CD4-positive, alpha-beta T cell treated with Interferon gamma for 1 hour (primary cell): ENCODE measurements around the gene RNASE9.
A peak's percentile ranks its signal among the peaks of the same experiment; 100 is the strongest.
"Not testable (repeated sequence)": the region's sequence is repeated elsewhere in the genome, so short reads cannot be mapped to it uniquely, and the experiment has no call there.

Experiments
- DNase-seq: peaks from one replicate; pipeline ENCODE4 v3.0.0-alpha.2; 2020

Gene RNASE9

DNA sequence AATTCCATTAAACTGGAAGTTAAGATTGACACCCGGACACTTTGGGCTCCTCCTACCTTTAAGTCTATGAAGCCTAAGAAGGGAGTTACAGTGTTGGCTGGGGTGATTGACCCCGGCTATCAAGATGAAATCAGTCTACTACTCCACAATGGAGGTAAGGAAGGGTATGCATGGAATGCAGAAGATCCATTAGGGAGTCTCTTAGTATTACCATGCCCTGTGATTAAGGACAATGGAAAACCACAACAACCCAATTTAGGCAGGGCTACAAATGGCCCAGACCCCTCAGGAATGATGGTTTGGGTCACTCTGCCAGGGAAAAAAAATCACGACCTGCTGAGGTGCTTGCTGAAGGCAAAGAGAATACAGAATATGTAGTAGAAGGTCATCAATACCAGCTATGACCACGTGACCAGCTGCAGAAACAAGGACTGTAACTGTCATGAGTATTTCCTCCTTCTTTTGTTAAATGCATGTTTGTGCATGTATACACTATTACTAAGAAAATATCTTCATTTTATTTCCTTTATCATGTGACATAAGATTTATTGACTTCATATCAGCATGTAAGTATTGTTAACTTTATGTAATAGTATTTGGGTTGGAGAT lies 11.6 kb upstream of the RNASE9 start:
- not testable (repeated sequence) for DNase-seq

DNA sequence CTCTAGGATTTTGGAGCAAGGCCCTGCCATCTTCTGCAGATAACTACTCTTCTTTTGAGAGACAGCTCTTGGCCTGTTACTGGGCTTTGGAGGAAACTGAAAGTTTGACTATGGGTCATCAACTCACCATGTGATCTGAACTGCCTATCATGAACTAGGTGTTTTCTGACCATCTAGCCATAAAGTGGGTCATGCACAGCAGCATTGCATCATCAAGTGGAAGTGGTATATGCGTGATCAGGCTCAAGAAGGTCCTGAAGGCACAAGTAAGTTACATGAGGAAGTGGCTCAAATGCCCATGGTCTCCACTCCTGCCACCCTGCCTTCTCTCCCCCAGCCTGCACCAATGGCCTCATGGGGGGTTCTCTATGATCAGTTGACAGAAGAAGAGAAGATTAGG lies 9.9 kb upstream of the RNASE9 start:
- DNase-seq: not testable (repeated sequence)

DNA sequence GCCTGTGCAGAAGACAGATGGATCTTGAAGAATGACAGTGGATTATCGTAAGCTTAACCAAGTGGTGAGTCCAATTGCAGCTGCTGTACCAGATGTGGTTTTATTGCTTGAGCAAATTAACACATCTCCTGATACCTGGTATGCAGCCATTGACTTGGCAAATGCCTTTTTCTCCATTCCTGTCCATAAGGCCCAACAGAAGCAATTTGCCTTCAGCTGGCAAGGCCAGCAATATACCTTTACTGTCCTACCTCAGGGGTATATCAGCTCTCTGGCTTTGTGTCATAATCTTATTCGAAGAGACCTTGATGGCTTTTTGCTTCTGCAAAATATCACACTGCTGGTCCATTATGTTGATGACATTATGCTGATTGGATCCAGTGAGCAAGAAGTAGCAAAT lies 9.0 kb upstream of the RNASE9 start:
- DNase-seq: not testable (repeated sequence)

DNA sequence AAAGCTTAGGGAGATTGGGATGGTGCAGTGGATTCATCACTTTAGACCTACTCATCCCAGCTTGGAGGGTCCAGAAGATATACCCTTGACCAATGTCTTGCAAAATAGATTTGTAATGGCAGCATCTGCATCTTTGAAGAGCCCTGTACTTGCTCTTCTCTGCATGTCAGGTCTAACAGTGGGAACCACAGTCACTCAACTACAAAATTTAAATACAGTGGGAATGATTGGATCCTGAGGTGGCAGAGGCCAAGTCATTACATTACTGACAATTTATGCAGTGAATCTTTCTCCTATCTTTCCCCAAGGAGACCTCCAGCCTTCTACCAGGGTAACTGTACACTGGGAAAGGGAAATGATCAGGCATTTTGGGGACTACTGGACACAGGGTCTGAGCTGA lies 8.2 kb upstream of the RNASE9 start:
- DNase-seq: no peak

DNA sequence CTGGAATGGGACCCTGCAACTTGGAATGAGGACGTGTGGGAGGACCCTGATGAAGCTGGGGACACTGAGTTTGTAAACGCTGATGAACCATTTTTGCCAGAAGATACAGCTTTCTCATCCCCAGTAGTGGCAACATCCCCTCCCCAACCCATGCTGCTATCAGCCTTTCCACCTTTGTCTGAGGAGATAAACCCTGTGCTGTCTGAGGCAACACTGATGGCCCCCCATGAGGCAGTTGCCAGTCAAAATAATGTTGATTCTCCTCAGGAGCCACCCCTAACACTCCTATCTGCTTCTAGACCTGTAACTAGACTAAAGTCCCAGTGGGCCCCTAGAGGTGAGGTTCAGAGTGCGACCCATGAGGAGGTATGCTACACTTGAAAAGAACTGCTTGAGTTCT lies 7.5 kb upstream of the RNASE9 start:
- no peak for DNase-seq

DNA sequence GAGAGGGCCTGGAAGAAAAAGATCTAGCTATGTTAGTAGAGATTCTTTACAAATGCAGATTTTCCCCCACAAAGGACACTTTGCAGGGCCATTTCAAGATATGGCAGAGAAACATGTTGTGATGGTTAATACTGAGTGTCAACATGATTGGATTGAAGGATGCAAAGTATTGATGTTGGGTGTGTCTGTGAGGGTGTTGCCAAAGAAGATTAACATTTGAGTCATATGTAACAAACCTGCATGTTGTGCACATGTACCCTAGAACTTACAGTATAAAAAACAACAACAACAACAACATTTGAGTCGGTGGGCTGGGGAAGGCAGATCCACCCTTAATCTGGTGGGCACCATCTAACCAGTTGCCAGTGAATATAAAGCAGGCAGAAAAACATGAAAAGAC lies 6.4 kb upstream of the RNASE9 start:
- not testable (repeated sequence) for DNase-seq

DNA sequence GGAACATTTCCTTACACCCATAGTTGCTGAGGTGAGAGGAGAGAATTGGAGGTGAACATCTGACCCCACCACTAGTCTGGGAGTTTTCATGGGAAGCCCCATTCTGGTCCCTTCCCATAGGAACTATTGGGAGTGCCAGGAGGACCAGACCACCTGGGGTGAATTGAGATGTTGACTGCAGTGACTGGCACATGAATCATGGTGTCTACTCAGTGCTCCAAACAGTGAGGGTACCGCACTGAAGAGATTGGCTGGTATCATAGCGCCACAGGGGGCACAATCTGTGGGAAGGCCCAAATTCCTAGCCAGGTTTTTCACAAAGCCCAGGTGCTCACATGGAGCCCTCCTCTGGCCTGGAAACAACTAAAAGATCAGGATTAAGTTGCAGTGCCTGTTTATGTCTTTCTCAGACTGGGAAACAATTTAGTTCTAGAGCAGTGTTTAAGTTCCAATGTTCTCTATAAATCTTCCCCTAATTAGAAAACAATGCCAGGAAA lies 3.7 kb upstream of the RNASE9 start:
- DNase-seq: no peak

DNA sequence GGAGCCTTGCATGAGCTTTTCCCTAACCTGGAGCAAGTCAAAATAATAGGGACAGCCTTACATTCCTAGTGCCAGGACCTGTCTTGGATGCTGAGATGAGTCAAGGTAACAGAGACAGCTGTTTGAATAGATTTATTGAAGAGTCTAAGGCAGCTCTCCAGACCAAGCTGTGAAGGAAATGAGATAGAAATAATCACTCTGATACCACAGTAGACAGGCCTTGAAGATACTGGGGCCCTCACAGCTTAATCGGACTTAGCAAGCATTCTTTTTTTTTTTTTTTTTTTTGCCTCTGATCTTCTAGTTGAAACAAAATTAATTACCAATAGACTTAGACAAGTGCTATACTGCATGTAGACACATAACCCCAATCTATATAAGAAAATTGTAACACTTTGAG lies 3.1 kb upstream of the RNASE9 start:
- DNase-seq: no peak

DNA sequence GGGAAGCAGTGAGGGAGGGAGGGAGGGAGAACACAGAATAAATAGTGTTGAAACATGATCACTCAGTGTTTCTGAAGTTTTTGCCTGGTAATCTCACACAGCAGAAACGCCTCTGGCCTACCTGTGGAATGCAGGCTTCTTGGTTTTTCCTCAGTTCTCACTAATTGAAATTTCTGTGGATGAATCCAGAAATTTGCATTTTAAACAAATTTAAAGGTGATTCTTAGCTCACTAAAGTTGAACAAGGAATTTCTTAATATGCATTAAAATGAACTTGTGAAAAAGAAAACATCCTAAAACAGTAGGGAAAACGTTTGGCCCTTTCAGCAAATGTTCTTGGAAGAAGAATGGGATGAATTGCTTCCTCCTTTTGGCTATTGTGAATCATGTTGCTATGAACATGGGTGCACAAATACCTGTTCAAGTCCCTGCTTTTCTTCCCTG lies 1.4 kb downstream of the RNASE9 start:
- DNase-seq: no peak

DNA sequence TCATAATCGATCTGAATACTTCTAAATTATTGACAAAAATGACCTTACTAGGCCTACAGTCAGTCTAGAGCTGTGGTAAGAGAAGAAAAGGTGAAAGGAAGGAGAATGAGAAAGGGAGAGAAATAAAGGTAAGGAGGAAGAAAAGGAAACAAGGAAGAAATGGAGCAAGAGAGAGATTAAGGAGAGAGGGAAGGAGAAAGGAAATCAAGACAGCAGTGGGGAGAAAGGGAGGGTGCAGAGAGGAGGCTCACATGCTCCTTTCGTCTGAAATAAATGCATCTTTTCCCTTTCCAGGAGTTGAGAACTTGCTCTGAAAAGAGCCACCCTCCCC lies 3.7 kb downstream of the RNASE9 start:
- no peak for DNase-seq

DNA sequence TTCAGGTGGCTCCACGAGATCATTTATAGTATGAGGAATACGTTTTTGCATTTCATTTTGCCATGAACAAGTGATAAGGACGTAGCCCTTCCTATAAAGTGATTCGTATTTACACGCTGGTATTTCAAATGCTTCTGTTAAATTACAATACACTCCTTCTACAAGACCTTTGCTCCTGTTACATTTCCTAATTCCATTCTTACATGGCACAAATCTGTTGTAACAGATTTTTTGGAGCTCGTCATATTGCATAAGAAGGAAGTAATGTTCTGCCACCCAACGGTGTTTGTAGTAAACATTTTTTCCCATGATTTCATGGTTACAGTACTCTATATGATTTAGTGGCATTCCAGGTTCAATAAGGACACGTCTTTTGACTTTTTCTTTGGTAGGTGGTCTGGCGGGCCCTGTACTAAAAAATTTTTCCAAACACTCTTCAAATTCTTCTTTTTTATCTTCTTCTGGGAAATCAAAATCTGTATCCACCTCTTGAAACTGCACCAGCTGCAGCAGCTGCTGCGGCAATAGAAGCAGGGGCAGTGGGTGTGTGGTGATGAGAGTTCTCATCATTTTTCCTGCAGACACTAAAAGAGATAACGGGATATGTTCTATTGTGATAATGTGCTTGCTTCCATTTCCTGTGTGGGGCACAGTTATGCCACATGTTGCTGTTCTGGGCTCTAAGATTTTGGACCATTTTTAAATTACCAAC lies 4.2 kb downstream of the RNASE9 start:
- DNase-seq: no peak

DNA sequence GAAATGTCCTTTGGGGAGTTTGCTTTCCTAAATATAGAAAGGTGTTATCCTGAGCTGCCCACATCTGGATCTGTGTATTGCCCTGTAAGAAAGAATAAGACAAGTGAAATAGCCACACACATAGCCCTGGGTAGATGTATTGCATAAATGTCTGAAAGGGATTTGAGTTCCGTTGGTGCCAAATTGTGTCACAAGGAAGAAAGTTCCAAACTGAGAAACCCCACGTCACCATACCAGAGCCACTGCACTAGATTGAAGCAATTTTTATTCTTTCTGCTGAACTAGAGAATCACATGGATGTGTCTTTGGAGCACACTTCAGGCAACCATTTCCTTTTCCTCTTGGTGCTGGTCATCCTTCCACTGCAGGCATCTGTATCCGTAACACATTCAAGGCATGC lies 5.0 kb downstream of the RNASE9 start:
- DNase-seq: no peak

DNA sequence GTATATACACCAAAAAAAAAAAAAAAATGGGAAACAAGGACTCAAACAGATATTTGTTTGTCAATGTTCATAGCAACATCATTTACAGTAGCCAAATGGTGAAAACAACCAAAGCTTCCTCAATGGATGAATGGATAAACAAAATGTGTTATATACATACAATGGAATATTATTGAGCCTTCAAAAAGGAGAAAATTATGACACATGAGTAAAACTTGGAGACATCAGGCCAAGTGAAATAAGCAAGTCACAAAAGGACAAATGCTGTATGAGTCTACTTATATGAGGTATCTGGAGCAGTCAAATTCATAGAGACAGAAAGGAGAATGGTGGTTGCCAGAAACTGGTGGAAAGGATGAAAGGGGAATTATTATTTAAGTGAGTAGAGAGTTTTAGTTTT lies 7.8 kb downstream of the RNASE9 start:
- no peak for DNase-seq

DNA sequence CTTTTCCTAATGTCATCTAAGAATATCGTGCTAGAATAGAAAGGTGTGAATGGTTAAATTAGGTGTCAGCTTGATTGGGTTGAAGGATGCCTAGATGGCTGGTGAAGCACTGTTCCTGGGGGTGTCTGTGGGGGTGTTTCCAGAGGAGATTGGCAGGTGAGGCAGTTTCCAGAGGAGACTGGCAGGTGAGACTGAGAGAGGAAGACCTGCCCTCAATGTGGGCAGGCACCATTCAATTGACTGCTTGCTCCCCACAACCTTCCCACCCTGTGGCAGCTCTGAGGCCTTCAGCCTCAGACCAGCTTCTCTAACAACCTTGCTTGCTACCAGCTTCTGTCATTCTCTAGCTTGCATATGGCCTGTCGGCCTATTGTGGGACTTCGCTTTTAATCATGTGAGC lies 9.2 kb downstream of the RNASE9 start:
- no peak for DNase-seq

DNA sequence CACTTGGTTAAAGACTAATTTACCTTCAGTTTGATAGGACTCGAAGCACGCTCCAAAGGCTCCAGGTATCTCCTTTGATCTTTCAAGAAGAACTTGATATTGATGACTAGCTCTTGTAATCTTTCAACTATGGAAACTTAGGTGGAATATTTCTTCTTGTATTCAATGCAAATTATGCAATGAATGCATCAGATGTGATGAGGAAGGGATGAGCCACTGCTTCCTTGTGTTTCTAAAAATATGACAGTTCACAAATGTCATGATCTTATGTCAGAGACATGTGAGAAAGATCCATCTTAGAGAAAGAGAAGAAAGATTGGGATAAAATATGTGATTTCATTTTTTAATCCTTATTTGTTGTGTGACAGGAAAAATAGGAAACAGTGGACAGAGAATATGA lies 9.9 kb downstream of the RNASE9 start:
- no peak for DNase-seq

DNA sequence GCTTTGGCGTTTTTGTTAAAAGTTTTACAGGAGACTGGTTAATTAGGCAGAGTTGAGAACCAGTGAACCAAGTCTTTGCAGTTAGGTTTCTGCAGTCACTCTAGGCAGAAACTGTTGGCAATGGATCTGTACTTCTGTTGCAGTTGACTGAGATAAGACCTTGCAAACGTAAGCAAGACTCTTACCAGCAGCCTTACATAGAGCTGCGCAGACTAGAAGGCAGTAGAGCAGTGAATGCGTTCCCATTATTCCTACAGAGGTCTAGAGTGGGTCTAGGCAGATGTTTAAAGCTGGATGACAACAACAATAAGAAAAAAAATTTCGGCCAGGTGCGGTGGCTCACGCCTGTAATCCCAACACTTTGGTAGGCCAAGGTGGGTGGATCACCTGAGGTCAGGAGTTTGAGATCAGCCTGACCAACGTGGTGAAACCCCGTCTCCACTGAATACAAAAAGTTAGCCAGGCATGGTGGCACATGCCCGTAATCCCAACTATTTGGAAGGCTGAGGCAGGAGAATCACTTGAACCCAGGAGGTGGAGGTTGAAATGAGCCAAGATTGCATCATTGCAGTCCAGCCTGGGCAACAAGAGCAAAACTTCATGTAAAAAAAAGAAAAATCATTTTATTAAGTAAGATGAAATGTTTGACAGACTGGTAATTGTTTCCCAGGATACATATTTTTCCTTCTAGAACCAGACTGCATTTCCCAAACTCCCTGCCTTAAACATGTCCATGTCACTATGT lies 12.3 kb downstream of the RNASE9 start:
- no peak for DNase-seq

DNA sequence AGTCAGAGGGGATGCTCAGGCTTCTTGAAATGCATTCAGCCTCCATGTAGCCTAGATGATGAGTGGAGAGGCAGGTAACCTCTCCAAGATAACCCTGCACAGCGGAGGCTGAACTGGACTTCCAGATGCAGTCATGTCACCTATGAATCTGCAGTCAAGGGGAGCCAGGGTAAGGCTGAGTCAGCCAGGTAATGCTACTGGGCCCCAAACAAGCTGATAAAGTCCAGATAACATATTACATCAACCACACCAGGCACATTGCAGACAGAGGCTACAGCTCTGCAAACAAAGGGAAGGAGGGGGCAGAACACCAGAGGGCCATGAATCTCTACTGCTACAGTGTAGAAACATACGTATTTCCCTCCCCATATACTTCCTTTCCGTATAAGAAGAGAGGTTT lies 14.0 kb downstream of the RNASE9 start:
- DNase-seq: no peak

DNA sequence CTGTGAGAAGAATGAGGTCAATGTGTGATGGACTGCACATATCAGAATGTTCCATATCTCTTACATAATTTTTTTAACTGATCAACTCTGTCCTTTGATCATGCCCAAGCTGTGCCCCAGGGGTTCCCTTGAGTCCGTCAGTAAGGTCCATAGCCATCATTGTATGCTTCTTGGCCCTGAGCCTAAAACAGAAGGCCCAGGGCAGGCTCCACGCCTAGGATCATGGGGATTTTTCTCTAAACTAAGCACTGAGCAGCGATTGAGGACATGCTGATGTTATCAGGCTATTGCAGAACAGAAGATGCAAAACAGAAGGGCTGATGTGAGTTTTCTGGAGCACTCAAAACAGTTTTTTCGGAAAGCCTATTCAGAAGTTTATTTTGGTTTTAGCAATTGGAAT lies 20.9 kb downstream of the RNASE9 start:
- DNase-seq: no peak

DNA sequence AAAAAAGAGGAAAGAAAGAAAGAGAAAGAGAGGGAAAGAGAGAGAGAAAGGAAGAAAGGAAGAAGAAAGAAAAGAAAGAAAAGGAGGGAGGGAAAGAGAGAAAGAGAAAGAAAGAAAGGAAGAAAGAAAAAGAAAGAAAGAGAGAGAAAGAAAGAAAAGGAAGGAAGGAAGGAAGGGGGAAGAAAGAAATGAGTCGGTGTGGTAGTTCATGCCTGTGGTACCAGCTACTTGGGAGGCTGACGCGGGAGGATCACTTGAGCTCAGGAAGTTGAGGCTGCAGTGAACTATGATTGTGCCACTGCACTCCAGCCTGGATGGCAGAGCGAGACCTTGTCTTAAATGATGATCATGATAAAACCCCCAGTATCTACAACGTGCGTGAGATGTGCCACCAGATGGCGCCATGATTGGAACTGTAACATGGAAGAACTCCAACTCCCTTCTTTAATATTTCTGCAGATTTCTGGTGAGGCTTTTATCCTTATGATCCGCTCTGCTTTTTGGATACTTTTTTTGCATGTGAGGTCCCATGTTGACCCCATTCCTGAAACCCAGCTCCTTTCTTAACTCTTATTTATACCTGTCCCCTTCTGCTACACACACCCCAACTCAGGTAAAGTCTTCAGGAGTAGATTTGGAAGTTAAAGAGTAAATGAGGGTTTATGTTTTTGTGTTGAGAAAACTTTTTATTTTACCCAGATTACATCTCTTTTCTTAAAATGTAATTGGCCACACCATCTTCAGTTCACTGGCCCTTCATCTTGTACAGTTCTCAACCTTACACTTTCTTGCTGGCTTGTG lies 29.9 kb downstream of the RNASE9 start:
- DNase-seq: peak; percentile 54

DNA sequence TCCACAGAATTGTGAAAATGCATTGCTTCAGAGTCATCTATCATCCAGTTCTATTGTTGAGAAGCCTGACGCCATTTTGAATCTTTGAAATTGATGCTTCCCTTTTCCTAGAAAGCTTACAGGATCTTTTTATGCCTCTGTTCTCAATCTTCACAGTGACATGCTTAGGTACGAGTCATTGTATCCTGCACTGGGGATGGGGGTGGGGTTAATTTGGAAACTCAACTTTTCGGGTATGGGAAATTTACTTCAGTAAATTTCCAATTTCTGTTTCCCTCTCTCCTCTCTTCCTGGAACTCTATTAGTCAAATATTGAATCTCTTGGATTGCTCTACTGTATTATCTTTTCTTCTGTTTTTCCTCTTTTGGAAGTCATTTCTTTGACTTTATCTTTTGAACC lies 31.0 kb downstream of the RNASE9 start:
- no peak for DNase-seq

DNA sequence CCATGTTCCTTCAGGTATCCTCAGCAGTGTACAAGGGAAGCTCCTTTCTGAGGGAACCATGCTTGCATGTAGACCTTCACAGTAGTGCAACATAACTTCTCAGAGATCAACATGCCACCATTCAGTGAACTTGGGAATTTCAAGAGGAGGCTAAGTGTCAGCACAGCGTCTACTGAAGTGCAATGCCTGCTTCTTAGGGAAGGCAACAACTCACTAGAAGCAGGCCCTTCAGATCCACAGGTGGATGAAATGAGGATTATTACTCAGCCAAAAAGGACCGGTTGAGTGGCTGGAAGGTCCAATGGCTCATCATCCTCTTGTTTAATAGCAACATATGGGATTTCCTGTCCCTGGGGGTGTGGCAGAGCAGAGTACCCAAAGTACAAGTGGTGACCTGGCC lies 36.8 kb downstream of the RNASE9 start:
- no peak for DNase-seq

DNA sequence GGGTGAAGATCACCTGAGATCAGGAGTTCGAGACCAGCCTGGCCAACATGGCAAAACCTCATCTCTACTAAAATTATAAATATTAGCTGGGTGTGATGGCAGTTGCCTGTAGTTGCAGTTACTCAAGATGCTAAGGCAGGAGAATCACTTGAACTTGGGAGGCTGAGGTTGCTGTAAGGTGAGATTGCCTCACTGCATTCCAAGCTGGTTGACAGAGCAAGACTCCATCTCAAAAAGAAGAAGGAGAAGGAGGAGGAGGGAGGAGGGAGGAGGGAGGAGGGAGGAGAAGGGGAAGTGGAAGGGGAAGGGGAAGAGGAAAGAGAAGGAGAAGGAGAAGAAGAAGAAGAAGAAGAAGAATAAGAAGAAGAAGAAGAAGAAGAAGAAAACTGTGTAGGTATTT lies 38.5 kb downstream of the RNASE9 start:
- DNase-seq: no peak

DNA sequence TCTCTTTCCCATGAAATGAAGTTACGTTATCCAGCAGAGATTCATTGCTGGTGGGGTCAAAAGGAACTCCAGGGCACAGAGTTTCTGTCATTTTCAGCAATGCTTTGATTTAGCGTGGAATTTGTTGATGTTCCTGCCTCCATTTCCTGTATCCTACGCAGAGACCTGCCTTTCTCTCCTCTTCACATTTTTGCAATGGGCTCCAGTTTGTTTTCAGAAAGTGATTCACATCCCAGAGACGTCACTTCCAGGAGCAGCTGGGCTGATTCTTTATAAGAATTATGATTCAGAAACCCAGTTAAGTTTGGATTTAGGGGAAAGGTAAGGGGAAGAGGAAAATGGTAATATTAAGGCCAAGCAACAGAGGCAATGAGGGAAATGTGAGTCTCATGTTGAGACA lies 43.9 kb downstream of the RNASE9 start:
- DNase-seq: no peak
